MM.1S (cell line): ENCODE results near the gene SUV39H2.

Experiments
- EZH2 ChIP-seq: fragments of 300-600 bp; sonication (generic); optimal IDR thresholded peaks from 2 replicates; pipeline ENCODE3; 2017; ENCODE audit warnings: low read depth, mild to moderate bottlenecking, antibody characterized with exemption, low read length, mixed read lengths
- EZH2phosphoT487 ChIP-seq: fragments of 300-600 bp; sonication (generic); IDR thresholded peaks from 2 replicates; pipeline ENCODE4 v1.6.1; 2018; ENCODE audit warnings: antibody characterized with exemption, low read length
- TF ChIP-seq, protein P1 (sequence below): fragments of 300-600 bp; sonication (generic); IDR thresholded peaks from 2 replicates; pipeline ENCODE4 v1.5.1; 2016; ENCODE audit warnings: antibody characterized with exemption, low read length, mixed read lengths

DNA sequence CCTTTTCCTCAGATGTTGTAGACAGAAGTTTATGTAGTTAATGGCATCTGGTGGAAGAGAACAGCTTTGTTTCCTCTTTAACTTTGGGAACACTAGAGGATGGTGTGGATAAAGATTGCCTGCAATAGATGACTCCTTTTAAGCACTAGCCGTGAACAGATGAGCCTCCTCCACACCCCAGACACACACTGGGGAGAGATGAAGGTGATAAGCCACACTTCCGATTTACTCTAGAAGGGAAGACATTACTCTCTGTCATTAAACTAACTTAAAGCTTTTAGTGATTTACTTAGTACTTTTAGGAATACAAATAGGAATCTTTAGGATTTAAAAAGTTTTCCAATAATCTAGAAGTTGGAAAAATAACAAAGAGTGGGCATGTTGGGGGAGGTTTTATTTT, 33.7 kb upstream of the SUV39H2 start:
- TF ChIP-seq, protein P1, sequence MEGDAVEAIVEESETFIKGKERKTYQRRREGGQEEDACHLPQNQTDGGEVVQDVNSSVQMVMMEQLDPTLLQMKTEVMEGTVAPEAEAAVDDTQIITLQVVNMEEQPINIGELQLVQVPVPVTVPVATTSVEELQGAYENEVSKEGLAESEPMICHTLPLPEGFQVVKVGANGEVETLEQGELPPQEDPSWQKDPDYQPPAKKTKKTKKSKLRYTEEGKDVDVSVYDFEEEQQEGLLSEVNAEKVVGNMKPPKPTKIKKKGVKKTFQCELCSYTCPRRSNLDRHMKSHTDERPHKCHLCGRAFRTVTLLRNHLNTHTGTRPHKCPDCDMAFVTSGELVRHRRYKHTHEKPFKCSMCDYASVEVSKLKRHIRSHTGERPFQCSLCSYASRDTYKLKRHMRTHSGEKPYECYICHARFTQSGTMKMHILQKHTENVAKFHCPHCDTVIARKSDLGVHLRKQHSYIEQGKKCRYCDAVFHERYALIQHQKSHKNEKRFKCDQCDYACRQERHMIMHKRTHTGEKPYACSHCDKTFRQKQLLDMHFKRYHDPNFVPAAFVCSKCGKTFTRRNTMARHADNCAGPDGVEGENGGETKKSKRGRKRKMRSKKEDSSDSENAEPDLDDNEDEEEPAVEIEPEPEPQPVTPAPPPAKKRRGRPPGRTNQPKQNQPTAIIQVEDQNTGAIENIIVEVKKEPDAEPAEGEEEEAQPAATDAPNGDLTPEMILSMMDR, result no peak
- no peak for TF ChIP-seq EZH2
- TF ChIP-seq EZH2phosphoT487, result no peak
